ENCODE data around the gene NAA35.
A peak's percentile ranks its signal among the peaks of the same experiment; 100 is the strongest.

The NAA35 gene

DNA sequence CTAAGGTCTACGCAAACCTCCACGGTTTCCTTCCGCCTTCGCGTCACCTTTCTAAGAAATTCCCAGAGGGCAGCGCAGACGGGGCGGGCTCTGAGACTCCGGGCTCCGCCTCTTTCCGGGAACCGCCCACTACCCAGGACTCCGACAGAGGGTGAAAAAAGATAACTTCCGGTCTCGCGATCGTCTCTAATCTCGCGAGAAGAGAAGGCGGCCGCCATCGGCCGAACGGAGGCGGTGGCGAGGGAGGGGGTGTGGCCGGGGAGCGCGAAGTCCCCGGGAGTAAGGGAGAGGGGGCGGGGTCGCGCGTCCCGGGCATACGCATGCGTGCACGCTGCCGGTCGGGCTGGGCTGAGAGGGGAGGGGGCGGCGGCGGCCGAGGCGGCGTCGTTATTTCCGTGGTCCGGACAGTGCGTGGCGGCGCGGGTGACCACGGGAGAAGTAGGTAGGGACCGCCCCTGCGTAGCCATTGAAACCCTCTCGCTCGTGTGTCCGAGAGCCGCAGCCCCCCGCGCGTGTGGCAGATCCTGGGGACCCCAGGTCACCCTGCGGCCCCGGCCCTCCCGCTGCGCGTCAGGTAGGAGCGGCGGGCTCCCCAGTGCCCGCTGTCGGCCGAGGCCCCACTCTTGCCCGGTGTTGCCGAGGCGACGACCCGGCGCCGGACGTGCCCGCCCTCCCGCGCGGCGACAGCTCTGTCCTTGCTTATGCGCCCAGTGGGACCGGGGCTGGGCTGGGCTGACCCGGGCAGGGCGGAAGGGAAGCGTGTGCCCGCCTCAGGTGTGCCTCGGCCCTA, at the start of gene NAA35:
TSS of gene NAA35 (plus strand) at position 315 of the 790 bp plus-strand sequence. CDS start 1,014 bp downstream, outside the sequence.
- peak within 1 kb of the TSS; percentile 93 for H3K9ac ChIP-seq (ENCODE audit: low read length)
- H3K4me3 ChIP-seq (ENCODE audit: low read depth in 1 of 2, low read length in 2 of 2) = peak within 1 kb of the TSS; percentile 78 to 97
- H3K4me1 ChIP-seq (ENCODE audit: insufficient read depth, low read length) = peaks cover 35% of the 10 kb centered on the region
- H3K27me3 ChIP-seq (ENCODE audit: control insufficient read depth in 1 of 2, insufficient read depth in 2 of 2, low read length in 2 of 2) = no peaks in the 10 kb centered on the region
- H3K9me3 ChIP-seq (ENCODE audit: low read length) = no peaks in the 10 kb centered on the region
- H3K36me3 ChIP-seq (ENCODE audit: insufficient read depth, low read length) = peaks cover 11% of the 10 kb centered on the region
- H3K27ac ChIP-seq (ENCODE audit: low read depth, low read length) = peak within 1 kb of the TSS; percentile 94

DNA sequence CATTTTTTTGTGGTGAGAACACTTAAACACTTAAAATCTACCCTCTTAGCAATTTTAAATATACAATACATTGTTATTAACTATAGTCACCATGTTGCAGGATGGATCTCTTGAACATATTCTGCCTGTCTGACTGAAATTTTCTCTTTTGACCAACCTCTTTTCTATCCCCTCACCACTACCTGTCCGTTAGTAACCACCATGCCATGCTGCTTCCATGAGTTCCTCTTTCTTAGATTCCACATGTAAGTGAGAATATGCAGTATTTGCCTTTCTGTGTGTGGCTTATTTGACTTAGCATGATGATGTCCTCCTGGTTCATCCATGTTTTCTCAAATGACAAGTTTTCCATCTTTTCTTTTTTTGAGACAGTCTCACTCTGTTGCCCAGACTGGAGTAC, 48.5 kb upstream of the NAA35 start:
- H3K4me3 ChIP-seq (ENCODE audit: low read depth in 1 of 2, low read length in 2 of 2) = no peak overlapping the region
- no peak overlapping the region for H3K27ac ChIP-seq (ENCODE audit: low read depth, low read length)
- no peaks in the 10 kb centered on the region for H3K9me3 ChIP-seq (ENCODE audit: low read length)
- H3K9ac ChIP-seq (ENCODE audit: low read length) = no peak overlapping the region
- no peaks in the 10 kb centered on the region for H3K27me3 ChIP-seq (ENCODE audit: control insufficient read depth in 1 of 2, insufficient read depth in 2 of 2, low read length in 2 of 2)
- no peaks in the 10 kb centered on the region for H3K36me3 ChIP-seq (ENCODE audit: insufficient read depth, low read length)
- H3K4me1 ChIP-seq (ENCODE audit: insufficient read depth, low read length) = no peaks in the 10 kb centered on the region

DNA sequence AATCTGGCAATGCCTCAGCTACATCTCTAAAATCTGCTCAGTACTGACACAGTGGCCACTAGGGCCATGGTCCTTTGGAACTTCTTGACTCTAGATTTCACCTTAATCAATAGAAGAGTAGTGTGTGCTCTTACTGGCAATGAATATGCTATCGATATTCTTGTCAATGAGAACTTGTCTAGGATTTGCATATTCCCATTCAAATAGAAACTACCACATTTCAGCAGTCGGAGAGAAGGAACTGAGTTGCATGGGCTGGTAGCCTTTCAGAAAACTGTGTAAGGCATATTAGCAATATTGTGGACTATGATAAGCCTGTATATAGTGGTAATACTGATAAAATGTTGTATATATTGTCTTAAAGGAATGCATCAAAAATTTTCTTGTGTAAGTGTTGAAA, 45.3 kb upstream of the NAA35 start:
- no peaks in the 10 kb centered on the region for H3K36me3 ChIP-seq (ENCODE audit: insufficient read depth, low read length)
- H3K4me1 ChIP-seq (ENCODE audit: insufficient read depth, low read length) = no peaks in the 10 kb centered on the region
- H3K9ac ChIP-seq (ENCODE audit: low read length) = no peak overlapping the region
- H3K4me3 ChIP-seq (ENCODE audit: low read depth in 1 of 2, low read length in 2 of 2) = no peak overlapping the region
- no peak overlapping the region for H3K27ac ChIP-seq (ENCODE audit: low read depth, low read length)
- H3K9me3 ChIP-seq (ENCODE audit: low read length) = no peaks in the 10 kb centered on the region
- H3K27me3 ChIP-seq (ENCODE audit: control insufficient read depth in 1 of 2, insufficient read depth in 2 of 2, low read length in 2 of 2) = no peaks in the 10 kb centered on the region

DNA sequence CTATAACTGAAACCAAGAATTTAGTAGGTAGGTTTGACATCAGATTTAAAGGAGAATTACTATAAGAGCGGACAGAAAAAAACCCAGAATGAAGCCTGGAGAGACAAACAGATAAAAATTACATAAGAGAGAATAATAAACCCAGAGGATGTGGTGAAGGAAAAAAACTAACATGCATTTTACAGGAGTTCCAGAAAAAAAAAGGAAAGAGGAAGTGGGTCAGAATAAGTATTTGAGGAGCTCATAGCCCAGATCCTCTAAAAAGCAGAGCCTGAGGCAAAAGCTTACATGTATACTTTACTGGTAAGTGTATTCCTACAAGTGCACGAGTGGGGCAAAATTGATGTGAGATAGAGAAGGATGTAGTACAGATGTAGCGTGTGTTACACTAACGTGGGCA, 43.1 kb upstream of the NAA35 start:
- Histone ChIP-seq H3K9me3 (ENCODE audit: low read length) (no peaks in the 10 kb centered on the region), H3K4me1 (ENCODE audit: insufficient read depth, low read length) (no peaks in the 10 kb centered on the region), H3K27ac (ENCODE audit: low read depth, low read length) (no peak overlapping the region), H3K4me3 (ENCODE audit: low read depth in 1 of 2, low read length in 2 of 2) (no peak overlapping the region), H3K36me3 (ENCODE audit: insufficient read depth, low read length) (no peaks in the 10 kb centered on the region), H3K27me3 (ENCODE audit: control insufficient read depth in 1 of 2, insufficient read depth in 2 of 2, low read length in 2 of 2) (no peaks in the 10 kb centered on the region), H3K9ac (ENCODE audit: low read length) (no peak overlapping the region)

DNA sequence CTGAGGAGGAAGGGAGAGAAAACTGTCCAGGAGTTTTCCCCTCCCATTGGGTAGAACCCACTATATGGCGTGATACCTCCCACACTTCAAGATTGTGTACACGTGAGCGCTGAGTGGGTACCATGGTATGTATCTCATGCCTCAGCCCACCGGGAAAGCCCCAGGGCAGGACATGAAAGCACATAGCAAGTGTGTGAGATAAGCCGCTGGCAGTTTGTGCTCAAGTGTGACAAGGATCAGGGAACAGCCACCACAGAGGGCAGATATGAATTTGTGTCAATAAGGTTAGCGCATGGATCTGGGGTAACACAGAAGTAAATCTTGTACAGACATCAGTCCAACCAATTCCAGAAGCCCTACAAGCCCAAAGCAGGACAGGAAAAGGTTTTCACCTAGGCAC, 42.6 kb upstream of the NAA35 start:
- H3K36me3 ChIP-seq (ENCODE audit: insufficient read depth, low read length) = no peaks in the 10 kb centered on the region
- H3K4me1 ChIP-seq (ENCODE audit: insufficient read depth, low read length) = no peaks in the 10 kb centered on the region
- no peaks in the 10 kb centered on the region for H3K27me3 ChIP-seq (ENCODE audit: control insufficient read depth in 1 of 2, insufficient read depth in 2 of 2, low read length in 2 of 2)
- H3K27ac ChIP-seq (ENCODE audit: low read depth, low read length) = no peak overlapping the region
- no peaks in the 10 kb centered on the region for H3K9me3 ChIP-seq (ENCODE audit: low read length)
- no peak overlapping the region for H3K4me3 ChIP-seq (ENCODE audit: low read depth in 1 of 2, low read length in 2 of 2)
- no peak overlapping the region for H3K9ac ChIP-seq (ENCODE audit: low read length)

DNA sequence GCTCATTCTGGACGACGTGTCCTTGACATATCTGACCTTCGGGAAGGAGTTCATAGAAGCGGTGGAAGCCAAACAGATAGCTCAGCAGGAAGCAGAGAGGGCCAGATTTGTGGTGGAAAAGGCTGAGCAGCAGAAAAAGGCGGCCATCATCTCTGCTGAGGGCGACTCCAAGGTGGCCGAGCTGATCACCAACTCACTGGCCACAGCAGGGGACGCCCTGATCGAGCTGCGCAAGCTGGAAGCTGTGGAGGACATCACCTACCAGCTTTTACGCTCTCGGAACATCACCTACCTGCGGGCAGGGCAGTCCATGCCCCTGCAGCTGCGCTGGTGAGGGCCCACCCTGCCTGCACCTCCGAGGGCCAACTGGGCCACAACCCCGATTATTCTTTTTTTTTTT, 41.6 kb upstream of the NAA35 start:
- H3K9me3 ChIP-seq (ENCODE audit: low read length) = no peaks in the 10 kb centered on the region

DNA sequence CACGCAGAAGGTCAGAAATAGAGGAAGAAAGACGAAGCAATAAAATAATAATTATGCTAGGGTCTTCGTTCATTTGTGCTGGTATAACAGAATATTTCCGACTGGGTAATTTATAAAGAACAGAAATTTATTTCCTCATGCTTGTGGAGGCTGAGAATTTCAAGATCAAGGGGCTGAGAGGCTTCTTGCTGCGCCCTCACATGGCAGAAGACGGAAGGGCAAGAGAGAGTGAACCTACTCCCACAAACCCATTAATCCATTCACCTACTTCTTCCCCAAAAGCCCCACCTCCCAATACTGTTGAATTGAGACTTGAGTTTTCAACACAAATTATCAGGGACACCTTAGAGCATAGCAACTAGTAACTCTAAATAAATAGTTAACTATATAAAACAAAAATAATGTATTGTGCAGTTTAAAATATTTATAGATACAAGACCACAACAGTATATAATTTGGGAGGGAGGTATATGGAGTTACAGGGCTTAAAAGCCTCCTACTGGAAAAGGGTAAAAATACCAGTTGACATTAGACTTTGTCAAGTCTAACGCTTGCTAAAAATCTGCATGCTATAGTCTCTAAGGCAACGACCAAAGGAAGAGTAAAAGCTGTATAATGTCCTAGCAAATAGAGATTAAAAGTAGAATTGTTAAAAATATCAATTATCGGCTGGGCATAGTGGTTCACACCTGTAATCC, 40.3 kb upstream of the NAA35 start:
- Histone ChIP-seq H3K4me1 (ENCODE audit: insufficient read depth, low read length) (no peaks in the 10 kb centered on the region), H3K36me3 (ENCODE audit: insufficient read depth, low read length) (no peaks in the 10 kb centered on the region), H3K9ac (ENCODE audit: low read length) (no peak overlapping the region), H3K27ac (ENCODE audit: low read depth, low read length) (no peak overlapping the region), H3K4me3 (ENCODE audit: low read depth in 1 of 2, low read length in 2 of 2) (no peak overlapping the region), H3K27me3 (ENCODE audit: control insufficient read depth in 1 of 2, insufficient read depth in 2 of 2, low read length in 2 of 2) (no peaks in the 10 kb centered on the region), H3K9me3 (ENCODE audit: low read length) (no peaks in the 10 kb centered on the region)

More for the DNA sequence above, 41.6 kb upstream of the NAA35 start:
- Histone ChIP-seq H3K36me3 (ENCODE audit: insufficient read depth, low read length) (no peaks in the 10 kb centered on the region), H3K9ac (ENCODE audit: low read length) (no peak overlapping the region), H3K4me3 (ENCODE audit: low read depth in 1 of 2, low read length in 2 of 2) (no peak overlapping the region), H3K27me3 (ENCODE audit: control insufficient read depth in 1 of 2, insufficient read depth in 2 of 2, low read length in 2 of 2) (no peaks in the 10 kb centered on the region), H3K27ac (ENCODE audit: low read depth, low read length) (no peak overlapping the region), H3K4me1 (ENCODE audit: insufficient read depth, low read length) (no peaks in the 10 kb centered on the region)

DNA sequence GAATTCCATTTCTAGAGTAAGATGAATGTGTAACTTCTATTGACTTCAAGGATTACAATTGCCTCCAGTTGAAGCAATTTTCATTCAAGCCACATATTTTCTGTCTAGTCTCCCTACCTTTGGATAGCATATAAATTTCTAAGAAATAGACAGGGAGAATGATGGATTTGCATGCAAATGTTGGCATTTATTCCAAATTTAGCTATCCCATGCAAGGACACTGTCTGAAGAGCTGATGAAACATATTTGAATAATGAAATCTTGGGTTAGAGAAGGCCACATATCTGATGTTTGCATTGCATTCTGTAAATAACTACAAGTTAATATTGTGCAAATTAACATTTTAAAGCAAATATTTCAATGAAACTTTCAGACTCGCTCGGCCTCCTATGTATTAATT, 36.0 kb upstream of the NAA35 start:
- no peak overlapping the region for H3K27ac ChIP-seq (ENCODE audit: low read depth, low read length)
- no peaks in the 10 kb centered on the region for H3K27me3 ChIP-seq (ENCODE audit: control insufficient read depth in 1 of 2, insufficient read depth in 2 of 2, low read length in 2 of 2)
- no peaks in the 10 kb centered on the region for H3K4me1 ChIP-seq (ENCODE audit: insufficient read depth, low read length)
- H3K9me3 ChIP-seq (ENCODE audit: low read length) = no peaks in the 10 kb centered on the region
- no peak overlapping the region for H3K4me3 ChIP-seq (ENCODE audit: low read depth in 1 of 2, low read length in 2 of 2)
- no peak overlapping the region for H3K9ac ChIP-seq (ENCODE audit: low read length)
- H3K36me3 ChIP-seq (ENCODE audit: insufficient read depth, low read length) = no peaks in the 10 kb centered on the region

DNA sequence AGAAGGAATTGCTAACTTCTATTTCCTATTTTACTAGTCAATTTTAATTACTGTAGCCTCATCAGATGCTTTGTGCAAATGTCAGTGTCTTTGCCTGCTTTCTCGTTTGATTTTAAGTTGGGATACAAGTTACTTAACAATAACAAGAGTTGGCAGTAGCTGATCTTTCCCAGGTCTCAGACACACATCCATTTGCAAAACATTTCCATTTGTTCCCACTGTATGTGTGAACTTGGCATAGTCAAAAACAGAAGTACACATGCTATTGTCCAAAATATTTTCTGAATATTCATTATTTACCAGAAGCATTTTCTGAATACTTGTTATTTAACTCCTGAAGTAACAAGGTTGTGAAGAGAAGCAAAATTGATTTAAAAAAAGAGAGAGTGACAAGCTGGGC, 35.0 kb upstream of the NAA35 start:
- no peaks in the 10 kb centered on the region for H3K36me3 ChIP-seq (ENCODE audit: insufficient read depth, low read length)
- H3K9me3 ChIP-seq (ENCODE audit: low read length) = no peaks in the 10 kb centered on the region
- H3K4me1 ChIP-seq (ENCODE audit: insufficient read depth, low read length) = no peaks in the 10 kb centered on the region
- no peaks in the 10 kb centered on the region for H3K27me3 ChIP-seq (ENCODE audit: control insufficient read depth in 1 of 2, insufficient read depth in 2 of 2, low read length in 2 of 2)
- H3K9ac ChIP-seq (ENCODE audit: low read length) = no peak overlapping the region
- no peak overlapping the region for H3K27ac ChIP-seq (ENCODE audit: low read depth, low read length)
- no peak overlapping the region for H3K4me3 ChIP-seq (ENCODE audit: low read depth in 1 of 2, low read length in 2 of 2)

DNA sequence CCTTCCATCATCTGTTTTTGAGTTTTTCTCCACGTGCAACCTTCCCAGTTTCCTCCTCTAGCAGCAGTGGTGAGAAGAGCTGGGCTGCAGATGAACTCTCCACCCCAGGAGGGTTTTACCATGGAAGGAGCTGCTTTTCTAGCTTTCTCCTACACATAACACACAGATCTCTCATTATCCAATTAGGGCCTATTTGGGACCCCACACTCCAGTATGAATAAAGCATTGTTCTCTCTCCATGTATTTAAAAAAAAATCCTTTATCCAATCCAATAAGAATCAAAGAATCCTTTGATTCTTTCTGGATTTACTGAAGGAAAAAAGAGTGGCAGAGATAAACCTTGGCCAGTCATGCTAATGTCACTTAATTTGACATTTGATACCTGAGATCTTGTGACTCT, 31.6 kb upstream of the NAA35 start:
- Histone ChIP-seq H3K9me3 (ENCODE audit: low read length) (no peaks in the 10 kb centered on the region), H3K4me3 (ENCODE audit: low read depth in 1 of 2, low read length in 2 of 2) (no peak overlapping the region), H3K27ac (ENCODE audit: low read depth, low read length) (no peak overlapping the region)

DNA sequence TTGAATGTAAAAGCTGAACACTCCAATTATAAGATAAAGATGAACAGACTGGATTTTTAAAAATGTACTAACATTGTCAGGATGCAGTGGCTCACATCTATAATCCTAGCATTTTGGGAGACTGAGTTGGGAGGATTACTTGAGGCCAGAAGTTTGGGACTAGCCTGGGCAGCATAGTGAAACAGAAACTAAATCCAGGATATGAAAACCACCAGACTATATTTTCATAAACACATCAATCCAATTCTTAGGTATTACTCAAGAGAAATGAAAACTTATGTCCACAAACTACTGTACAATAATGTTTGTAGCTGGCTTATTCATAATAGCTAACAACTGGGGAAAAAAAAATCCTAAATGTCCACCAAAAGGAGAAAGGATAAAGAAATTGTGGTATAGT, 26.8 kb upstream of the NAA35 start:
- Histone ChIP-seq H3K27me3 (ENCODE audit: control insufficient read depth in 1 of 2, insufficient read depth in 2 of 2, low read length in 2 of 2) (no peaks in the 10 kb centered on the region), H3K9ac (ENCODE audit: low read length) (no peak overlapping the region), H3K9me3 (ENCODE audit: low read length) (no peaks in the 10 kb centered on the region), H3K4me3 (ENCODE audit: low read depth in 1 of 2, low read length in 2 of 2) (no peak overlapping the region), H3K36me3 (ENCODE audit: insufficient read depth, low read length) (no peaks in the 10 kb centered on the region), H3K4me1 (ENCODE audit: insufficient read depth, low read length) (no peaks in the 10 kb centered on the region), H3K27ac (ENCODE audit: low read depth, low read length) (no peak overlapping the region)

More for the DNA sequence above, 31.6 kb upstream of the NAA35 start:
- H3K4me1 ChIP-seq (ENCODE audit: insufficient read depth, low read length) = no peaks in the 10 kb centered on the region
- H3K36me3 ChIP-seq (ENCODE audit: insufficient read depth, low read length) = no peaks in the 10 kb centered on the region
- H3K9ac ChIP-seq (ENCODE audit: low read length) = no peak overlapping the region
- H3K27me3 ChIP-seq (ENCODE audit: control insufficient read depth in 1 of 2, insufficient read depth in 2 of 2, low read length in 2 of 2) = no peaks in the 10 kb centered on the region

DNA sequence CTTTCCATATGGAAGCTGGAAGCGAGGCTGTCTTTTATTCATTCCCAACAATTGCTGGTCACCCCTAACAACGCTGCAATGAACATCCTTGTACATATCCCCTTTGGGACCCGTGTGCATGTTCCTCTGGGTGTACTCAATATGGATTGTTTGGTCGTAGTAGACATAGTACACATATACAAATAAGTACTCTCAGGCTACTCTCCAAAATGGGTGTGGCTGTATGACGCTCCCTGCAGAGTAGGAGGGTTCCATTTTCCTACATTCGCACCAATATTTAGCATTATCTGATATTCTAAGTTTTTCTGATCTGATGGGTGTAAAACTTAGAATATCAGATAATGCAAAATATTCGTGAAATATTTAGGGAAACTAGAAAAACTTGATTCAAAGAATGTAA, 23.2 kb upstream of the NAA35 start:
- Histone ChIP-seq H3K4me1 (ENCODE audit: insufficient read depth, low read length) (no peaks in the 10 kb centered on the region), H3K36me3 (ENCODE audit: insufficient read depth, low read length) (no peaks in the 10 kb centered on the region), H3K4me3 (ENCODE audit: low read depth in 1 of 2, low read length in 2 of 2) (no peak overlapping the region), H3K9ac (ENCODE audit: low read length) (no peak overlapping the region), H3K27me3 (ENCODE audit: control insufficient read depth in 1 of 2, insufficient read depth in 2 of 2, low read length in 2 of 2) (no peaks in the 10 kb centered on the region), H3K9me3 (ENCODE audit: low read length) (no peaks in the 10 kb centered on the region), H3K27ac (ENCODE audit: low read depth, low read length) (no peak overlapping the region)

Data from muscle layer of colon (tissue), 2 donors.